Sigmoid colon (tissue), 7 donors: ENCODE results near the gene YTHDC1. TPM values are rescaled to one million over a fixed set of nuclear protein-coding genes. Genes with fewer than 3 reads are reported as not detected.

ENCODE experiments used
- DNase-seq: peaks from one replicate; pipeline ENCODE4 v3.0.0-alpha.2; 2019
- H3K27ac ChIP-seq, 4 donors: fragments of 200-600 bp; sonication (generic); one replicate each; pipeline ENCODE4 v1.5.1; 2016 to 2019; ENCODE audit warnings: mild to moderate bottlenecking in 1 of 4
- H3K27me3 ChIP-seq, 3 donors: fragments of 200-600 bp; sonication (generic); one replicate each; pipeline ENCODE4 v1.5.1; 2019; ENCODE audit warnings: mild to moderate bottlenecking in 1 of 3
- H3K36me3 ChIP-seq, 4 donors: fragments of 200-600 bp; sonication (generic); one replicate each; pipeline ENCODE4 v1.5.1; 2016 to 2019
- H3K4me1 ChIP-seq, 4 donors: fragments of 200-600 bp; sonication (generic); one replicate each; pipeline ENCODE4 v1.5.1; 2017 to 2019
- H3K4me3 ChIP-seq, 4 donors: fragments of 200-600 bp; sonication (generic); one replicate each; pipeline ENCODE4 v1.5.1; 2017 to 2019; ENCODE audit warnings: mild to moderate bottlenecking in 2 of 4, moderate library complexity in 1 of 4
- H3K9me3 ChIP-seq, 4 donors: fragments of 200-600 bp in 3 of 4; sonication (generic) in 3 of 4; one replicate each; pipeline versions ENCODE4 v1.5.1 to v1.6.1; 2013 to 2019
- CTCF ChIP-seq, 4 experiments: fragments of 450-650 bp in 3 of 4; fragments of 200-600 bp in 1 of 4; IDR thresholded peaks; one replicate each; pipeline ENCODE4 v1.5.1; 2016 to 2019; ENCODE audit warnings: antibody characterized with exemption in 4 of 4, mild to moderate bottlenecking in 3 of 4, moderate library complexity in 2 of 4
- EP300 ChIP-seq, 4 donors: sonication (generic); formaldehyde crosslinking; IDR thresholded peaks; one replicate each; pipeline ENCODE4 v1.6.1; 2017; ENCODE audit warnings: antibody characterized with exemption in 4 of 4
- POLR2A ChIP-seq, 2 donors: fragments of 450-650 bp; IDR thresholded peaks; one replicate each; pipeline ENCODE4 v1.6.1; 2016; ENCODE audit warnings: antibody characterized with exemption in 2 of 2, mild to moderate bottlenecking in 2 of 2, moderate library complexity in 2 of 2
- POLR2AphosphoS5 ChIP-seq, 4 donors: sonication (generic); formaldehyde crosslinking; IDR thresholded peaks; one replicate each; pipeline ENCODE4 v1.6.1; 2017; ENCODE audit warnings: antibody characterized with exemption in 4 of 4
- WGBS, 2 donors: extraction: QIAGEN DNeasy Blood & Tissue Kit; methylation state at CpG; one replicate each; pipeline ENCODE4 v1.1.7; 2013; 5-methylcytosine and 5-hydroxymethylcytosine counted together
- intact Hi-C: fragments of 100-400 bp; cut with DNase I; formaldehyde crosslinking; loops from one replicate; pipeline ENCODE4 v1.15.1; 2023
- polyA plus RNA-seq, 3 donors: library from polyadenylated mRNA; stranded (reverse); fragments of 200-250 nt; gene quantifications; one replicate each; pipeline ENCODE4 v1.2.3, GENCODE V29; 2013
- small RNA-seq, 3 donors: library from RNA; depleted of rRNA; stranded (forward); fragments of <200 nt; gene quantifications; one replicate each; pipeline ENCODE3, GENCODE V24; 2016
- total RNA-seq, 4 donors: library from RNA; depleted of rRNA; stranded (reverse); fragments of >200 nt; gene quantifications; one replicate each; pipeline ENCODE4 v1.1.0, GENCODE V29; 2016
- donor health status: healthy with polysubstance abuse.
- donor health status: Bipolar disorder and iron deficiency.
- donor health status: healthy.

The YTHDC1 gene
- total and polyA plus RNA-seq, 7 donors: 30.0 to 66.4 (median 49.4) TPM

DNA sequence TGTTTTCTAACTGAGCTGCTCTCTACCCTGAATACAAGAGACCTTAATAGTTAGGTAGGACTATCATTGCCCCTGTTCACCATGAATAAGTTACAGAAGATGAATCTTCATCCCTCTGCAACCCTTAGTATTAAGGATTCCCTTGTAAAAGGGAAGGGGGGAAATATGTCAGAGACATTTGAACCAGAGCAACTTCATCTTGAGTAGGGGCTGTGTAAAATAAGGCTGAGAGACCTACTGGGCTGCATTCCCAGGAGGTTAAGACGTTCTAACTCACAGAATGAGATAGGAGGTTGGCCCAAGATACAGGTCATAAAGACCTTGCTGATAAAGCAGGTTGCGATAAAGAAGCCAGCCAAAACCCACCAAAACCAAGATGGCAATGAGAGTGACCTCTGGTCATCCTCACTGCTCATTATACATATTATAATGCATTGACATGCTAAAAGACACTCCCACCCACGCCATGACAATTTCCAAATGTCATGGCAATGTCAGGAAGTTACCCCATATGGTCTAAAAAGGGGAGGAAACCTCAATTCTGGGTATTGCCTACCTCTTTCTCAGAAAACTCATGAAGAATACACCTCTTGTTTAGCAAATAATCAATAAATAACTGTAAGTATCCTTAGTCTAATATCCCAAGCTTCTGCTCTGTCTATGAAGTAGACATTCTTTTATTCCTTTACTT, 84.9 kb downstream of the YTHDC1 start:
- 66 to 79% methylated on average over 3 of the region's 3 CpGs for WGBS, 2 donors
- Histone ChIP-seq H3K4me1 (no peaks in the 10 kb centered on the region), H3K36me3 (no peaks in the 10 kb centered on the region), H3K9me3 (no peaks in the 10 kb centered on the region), H3K27ac (no peak overlapping the region), H3K27me3 (no peaks in the 10 kb centered on the region), H3K4me3 (no peak overlapping the region)
- TF ChIP-seq POLR2A (IDR thresholded peaks at IDR 0.05) (no peak), POLR2AphosphoS5 (IDR thresholded peaks at IDR 0.05) (no peak), CTCF (IDR thresholded peaks at IDR 0.05) (no peak), EP300 (IDR thresholded peaks at IDR 0.05) (no peak)
- no peak for DNase-seq
- intact Hi-C loops: no loop called here

Small RNA genes lying within 50 kb of the gene (small RNA-seq; reads per million reads assigned to genes)
- gene MT2P1: 0 reads per million in 3 donors

Other genes starting within 250 kb of the YTHDC1 start
- gene TMPRSS11F, start 220.2 kb downstream of the YTHDC1 start, total RNA-seq: not detected
- not detected for gene TMPRSS11F, start 220.2 kb downstream of the YTHDC1 start, polyA plus RNA-seq
- not detected for gene TMPRSS11B, start 104.4 kb downstream of the YTHDC1 start, total RNA-seq
- gene TMPRSS11B, start 104.4 kb downstream of the YTHDC1 start, polyA plus RNA-seq: 1 to 10 TPM in 1 of 3 donors, under 1 TPM in 1, not detected in 1; 0.12 to 1.2 TPM
- not detected for gene TMPRSS11E, start 97.4 kb upstream of the YTHDC1 start, total RNA-seq
- under 1 TPM in 1 of 3 donors, not detected in 2; 0.09 TPM for gene TMPRSS11E, start 97.4 kb upstream of the YTHDC1 start, polyA plus RNA-seq
- gene UGT2B17, start 226.2 kb upstream of the YTHDC1 start, total RNA-seq: 1 to 10 TPM in 1 of 4 donors, not detected in 3; 1.1 TPM
- 100 to 1,000 TPM in 1 of 3 donors, 10 to 100 TPM in 1, not detected in 1; 83.5 to 376 TPM for gene UGT2B17, start 226.2 kb upstream of the YTHDC1 start, polyA plus RNA-seq